HS-27A (cell line): ENCODE measurements around the gene ABO.
"Not testable (repeated sequence)": the region's sequence is repeated elsewhere in the genome, so short reads cannot be mapped to it uniquely, and the experiment has no call there.

Experiments
- DNase-seq: peaks from one replicate; pipeline ENCODE4 v3.0.0-alpha.2; 2012; ENCODE audit warnings: low read depth, missing footprints

ABO gene

DNA sequence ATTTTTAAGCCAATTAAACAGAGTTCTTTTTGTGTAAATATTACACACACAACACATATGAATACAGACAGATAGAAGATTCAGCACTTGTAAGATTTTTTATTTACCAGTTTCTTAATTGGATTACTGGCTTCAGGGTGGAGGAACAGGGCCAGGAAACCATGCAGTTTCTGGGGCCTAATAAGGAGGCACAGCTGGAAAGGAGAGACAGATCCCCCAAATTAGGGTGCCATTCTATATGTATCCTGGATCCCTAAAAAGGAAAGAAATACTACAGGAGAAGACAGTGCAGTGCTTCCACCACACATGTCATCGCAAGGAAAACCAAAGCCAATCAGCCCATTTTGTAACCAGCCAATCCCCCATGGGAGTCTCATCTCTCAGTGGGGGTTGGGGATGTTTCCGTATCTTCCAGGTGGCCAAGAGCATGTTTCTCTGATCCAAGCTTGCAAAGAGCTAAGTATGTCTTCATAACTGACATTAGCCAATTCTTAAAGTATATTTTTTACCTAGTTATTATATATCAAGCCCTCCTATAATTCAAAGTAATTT lies 15.8 kb upstream of the ABO start:
- DNase-seq: no peak

DNA sequence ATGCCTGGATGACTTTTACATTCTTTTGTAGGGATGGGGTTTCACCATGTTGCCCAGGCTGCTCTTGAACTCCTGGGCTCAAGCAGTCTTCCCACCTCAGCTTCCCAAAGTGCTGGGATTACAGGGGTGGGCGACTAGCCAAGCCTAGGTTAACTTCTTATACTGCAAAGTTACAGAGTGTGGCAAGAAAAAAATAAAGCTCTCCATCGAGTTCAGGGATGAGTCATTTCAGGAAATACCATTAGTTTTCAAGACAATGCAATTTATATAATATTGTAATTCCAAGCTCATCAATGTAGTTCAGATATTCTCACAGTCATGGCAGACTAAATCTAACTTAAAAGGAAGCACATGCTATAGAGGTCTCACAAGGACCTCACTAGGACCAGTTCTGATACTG lies 11.5 kb upstream of the ABO start:
- no peak for DNase-seq

DNA sequence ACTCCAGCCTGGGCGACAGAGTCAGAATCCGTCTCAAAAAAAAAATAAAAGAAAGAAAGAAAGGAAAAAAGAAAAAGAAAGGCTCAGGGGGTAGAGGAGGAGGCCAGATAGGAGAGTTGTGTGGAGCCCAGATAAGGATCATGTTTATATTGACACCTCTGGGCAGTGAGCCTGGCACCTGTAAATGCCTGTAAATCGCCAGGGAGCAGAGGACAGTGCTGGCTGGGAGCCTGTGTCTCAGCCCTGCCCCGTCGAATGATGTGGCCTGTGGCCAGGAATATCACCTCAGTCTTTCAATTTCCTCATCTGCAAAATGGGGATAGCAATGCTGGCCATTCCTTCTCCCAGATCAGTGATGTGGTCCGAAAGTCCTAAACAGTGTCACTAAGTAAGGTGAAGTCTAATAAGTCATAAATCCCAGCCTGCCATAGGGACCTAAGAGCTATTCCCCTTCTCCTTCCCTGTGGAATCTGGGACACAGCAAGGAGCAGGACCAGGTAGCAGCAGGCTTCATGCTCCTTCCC lies 10.3 kb upstream of the ABO start:
- DNase-seq: no peak

DNA sequence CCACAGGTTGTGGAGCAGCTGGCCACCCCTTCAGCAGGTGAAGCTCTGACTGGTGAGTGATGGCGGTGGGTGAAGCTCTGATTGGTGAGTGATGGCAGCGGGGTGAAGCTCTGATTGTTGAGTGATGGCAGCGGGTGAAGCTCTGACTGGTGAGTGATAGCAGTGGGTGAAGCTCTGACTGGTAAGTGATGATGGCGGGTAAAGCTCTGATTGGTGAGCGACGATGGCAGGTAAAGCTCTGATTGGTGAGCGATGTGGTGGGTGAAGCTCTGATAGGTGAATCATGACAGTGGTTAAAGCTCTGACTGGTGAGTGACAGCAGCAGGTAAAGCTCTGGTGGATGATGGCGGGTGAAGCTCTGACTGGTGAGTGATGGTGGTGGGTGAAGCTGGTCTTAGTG lies 9.4 kb upstream of the ABO start:
- no peak for DNase-seq

DNA sequence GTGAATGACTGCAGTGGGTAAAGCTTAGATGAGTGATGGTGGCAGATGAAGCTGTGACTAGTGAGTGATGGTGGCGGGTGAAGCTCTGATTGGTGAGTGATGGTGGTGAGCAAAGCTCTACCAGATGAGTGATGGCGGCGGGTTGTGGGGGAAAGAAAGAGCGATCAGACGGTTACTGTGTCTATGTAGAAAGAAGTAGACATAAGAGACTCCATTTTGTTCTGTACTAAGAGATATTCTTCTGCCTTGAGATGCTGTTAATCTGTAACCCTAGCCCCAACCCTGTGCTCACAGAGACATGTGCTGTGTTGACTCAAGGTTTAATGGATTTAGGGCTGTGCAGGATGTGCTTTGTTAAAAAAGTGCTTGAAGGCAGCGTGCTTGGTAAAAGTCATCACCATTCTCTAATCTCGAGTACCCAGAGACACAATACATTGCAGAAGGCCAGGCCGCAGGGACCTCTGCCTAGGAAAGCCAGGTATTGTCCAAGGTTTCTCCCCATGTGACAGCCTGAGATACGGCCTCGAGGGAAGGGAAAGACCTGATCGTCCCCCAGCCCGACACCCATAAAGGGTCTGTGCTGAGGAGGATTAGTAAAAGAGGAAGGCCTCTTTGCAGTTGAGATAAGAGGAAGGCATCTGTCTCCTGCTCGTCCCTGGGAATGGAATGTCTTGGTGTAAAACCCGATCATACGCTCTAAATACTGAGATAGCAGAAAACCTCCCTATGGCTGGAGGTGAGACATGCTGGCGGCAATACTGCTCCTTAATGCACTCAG lies 8.4 kb upstream of the ABO start:
- DNase-seq: not testable (repeated sequence)

DNA sequence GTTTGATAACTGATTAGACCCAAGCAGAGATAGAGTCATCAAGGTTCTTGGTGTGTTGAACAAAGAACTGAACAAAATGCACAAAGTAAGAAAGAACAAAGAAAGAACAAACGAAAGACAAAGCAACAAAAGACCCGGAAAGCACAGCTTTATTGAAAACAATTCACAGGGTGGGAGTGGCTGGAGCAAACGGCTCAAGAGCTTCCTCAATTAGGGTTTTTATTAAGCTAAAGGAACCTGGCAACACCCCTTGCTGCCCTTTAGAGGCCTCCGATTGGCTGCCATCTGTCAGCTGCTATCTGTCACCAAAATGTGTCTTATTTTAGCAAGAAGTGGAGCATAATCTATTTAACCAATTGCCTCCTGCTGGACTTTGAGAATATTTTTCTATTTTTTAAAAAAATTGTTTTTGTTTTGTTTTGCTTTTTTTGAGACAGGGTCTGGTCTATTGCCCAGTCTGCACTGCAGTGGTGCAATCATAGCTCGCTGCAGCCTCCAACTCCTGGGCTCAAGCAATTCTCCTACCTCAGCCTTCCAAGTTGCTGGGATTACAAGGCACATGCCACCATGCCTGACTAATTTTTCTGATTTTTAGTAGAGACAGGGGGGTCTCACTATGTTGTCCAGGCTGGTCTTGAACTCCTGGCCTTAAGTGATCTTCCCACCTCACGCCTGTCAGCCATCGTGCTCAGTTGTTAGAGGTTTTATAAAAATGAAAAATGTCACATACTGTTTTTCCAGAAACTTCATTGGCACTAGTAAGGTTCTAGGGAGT lies 7.7 kb upstream of the ABO start:
- no peak for DNase-seq

DNA sequence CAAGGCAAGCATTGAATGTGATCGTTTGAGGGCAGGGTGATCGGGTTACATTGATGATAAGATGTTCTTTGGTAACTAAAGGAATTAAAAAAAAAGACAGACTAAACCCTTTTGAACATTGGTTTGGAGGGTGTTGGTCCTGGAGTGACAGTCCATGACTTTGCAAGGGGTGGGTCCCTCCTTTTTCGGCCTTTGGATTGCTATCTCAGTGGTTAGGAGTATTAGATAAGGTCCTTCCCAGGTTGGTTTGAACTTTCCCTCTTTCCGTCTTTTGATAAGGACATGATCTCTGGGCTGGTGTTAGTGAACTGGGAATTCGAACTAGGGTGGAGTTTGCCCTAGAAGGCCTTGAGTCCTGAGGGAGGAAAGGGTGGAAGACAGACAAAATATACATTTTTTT lies 5.4 kb upstream of the ABO start:
- no peak for DNase-seq

DNA sequence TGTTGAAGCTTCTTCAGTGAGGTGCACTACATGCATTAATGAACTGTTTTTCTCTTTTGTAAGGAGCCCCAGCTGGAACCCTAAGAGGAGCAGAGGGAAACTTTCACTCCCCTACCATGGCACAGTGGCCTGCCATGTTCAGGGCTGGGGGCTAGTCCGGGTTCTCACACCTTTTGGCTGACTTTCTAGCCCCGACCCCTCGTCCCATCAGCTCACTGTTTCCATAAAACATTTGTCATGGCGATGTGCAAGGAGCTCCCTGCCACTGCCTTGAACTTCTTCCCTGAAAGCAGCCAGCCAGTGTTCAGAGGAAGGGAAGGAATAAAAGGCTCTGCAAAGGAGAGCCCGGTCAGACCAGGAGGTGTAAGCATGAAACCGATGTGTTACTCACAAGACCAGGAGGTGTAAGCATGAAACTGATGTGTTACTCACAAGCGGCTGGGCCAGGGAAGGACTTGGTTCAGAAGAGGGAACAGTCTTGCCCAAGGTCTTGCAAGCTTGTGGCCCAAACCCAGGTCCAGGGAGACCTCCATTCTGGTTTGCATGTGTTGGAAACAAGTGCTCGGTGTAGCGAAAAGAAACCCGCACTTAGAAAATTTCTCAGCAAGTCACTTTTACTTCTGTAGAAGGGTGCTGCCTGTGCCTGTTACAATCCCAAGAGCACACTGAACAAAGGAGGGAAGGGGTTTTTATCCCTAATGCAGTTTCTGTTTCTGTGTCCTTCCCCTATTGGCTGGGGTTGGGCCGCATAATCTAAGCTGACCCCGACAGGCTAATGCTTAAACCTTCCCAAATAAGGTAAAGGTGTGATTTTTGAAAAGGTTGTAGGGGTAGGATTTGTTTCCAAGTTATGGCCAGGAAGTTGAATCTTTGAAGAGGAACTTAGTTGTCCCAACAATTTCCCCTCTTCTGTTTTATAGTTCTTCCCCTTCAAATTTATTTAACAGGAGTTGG lies 3.4 kb upstream of the ABO start:
- no peak for DNase-seq

DNA sequence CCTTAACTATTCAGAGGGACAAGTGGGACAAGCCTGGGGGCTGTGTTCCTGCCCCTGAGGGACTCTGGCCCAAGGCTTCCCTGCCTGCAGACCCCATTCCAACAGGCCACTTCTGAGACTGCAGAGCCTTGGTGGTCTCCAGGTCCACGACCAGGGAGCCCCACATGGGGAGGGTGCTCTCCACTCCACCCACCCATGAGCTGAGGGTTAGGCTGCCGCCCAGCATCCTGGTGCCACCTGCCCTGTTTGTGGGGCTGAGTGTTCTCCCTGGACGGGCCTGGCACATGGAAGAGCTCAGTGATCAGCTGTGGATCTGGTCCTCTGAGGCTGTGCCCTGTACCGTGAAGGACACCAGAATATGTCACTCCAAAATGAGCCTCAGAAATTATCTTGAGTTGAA lies 2.5 kb upstream of the ABO start:
- no peak for DNase-seq

DNA sequence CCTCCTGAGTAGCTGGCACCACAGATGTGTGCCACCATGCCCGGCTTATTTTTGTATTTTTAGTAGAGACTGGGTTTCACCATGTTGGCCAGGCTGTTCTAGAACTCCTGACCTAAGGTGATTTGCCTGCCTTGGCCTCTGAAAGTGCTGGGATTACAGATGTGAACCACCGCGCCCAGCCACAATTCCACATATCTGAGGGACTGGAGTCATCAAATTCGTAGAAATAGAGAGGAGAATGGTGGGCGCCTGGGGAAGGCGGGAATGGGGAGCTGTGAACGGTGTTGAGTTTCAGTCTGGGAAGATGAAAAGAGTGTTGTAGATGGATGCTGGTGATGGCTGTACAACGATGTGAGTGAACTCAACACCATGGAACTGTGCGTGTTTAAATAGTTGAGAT lies 1.9 kb upstream of the ABO start:
- no peak for DNase-seq

DNA sequence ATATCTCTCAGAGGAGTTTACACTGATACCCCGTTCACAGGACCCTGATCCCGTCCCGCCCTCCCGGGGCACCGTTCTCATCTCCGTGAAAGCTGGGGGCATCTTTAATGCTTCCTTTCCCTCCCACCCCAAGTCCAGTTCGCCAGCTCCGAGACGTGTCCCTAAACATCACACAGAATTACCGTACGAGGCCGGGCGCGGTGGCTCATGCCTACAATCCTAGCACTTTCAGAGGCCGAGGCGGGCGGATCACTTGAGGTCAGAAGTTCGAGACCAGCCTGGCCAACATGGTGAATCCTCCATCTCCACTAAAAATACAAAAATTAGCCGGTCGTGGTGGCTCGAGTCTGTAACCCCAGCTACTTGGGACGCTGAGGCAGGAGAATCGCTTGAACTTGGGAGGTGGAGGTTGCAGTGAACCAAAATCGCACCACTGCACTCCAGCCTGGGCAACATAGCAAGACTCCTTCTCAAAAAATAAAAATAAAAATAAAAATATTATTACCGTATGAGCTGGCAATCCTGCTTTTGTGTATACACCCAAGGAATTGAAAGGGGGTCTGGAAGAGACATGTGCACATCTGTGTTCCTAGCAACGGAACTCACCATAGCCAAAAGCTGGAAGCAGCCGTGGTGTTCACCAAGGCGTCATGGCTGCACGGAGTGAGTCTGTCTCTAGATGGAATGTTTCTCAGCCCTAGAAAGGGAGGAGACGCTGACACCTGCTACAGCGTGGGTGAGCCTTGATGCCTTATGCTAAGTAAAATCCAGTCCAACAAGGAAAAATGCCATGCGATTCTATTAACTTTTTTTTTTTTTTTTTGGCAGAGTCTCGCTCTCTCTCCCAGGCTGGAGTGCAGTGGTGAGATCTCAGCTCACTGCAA lies 1.2 kb upstream of the ABO start:
- DNase-seq: no peak

DNA sequence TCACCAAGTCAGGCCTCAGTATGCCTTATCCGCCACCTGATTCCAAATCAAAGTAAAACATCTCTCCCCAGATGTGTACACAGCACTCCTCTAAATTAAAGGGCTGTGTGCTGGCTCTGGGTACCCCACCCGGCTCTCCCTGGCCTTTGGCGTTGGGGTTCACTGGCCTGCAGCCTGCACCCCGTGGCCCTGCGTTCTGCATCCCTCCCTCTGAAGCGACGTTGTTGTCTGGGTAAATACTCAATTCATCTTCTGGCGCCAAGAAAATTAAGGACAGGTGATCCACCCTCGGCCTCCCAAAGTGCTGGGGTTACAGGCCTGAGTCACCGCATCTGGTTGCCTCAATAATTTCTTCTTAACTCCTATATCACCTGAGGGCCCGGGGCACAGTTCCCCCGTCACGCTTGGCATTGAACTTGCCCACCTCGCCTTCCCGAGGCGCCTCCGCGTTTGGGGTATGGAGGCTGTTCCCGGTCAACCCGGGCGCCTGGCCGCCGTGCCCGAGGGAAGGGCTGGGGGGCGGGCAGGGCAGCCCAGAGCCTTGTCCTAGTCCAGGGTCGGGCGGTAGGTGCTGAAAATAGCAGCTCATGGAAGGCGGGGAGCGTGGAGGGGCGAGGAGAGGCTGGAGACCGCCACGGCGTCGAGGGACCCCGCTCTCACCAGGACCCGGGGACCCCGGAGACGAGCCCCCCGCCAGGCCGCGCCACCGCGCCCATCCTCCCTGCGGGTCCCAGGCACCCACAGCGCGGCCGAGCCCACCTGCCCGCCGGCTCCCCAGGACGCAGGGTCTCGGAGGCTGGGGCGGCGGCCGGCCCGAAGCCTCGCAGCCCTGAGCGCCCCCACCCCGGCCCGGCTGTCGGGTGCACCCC lies 531 bp downstream of the ABO start:
- DNase-seq: no peak

DNA sequence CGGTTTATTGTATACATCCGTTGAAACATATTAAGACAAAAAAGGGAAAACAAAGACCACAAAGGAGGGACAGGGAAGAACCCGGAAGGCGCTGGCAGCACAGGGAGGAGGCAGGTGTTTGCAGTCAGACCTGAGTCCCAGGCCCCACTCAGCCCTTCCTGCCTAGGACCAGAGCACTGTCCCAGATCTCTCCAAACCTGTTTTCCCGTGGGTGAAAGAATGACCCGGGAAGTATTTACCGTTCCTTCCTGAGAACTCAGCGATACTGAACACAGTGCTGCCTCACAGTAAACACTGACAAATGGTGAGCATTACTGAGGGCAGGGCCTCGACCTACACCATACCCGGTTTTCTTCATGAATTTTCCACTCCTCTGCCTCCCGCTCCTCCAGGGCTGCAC lies 1.2 kb downstream of the ABO start:
- DNase-seq: no peak

DNA sequence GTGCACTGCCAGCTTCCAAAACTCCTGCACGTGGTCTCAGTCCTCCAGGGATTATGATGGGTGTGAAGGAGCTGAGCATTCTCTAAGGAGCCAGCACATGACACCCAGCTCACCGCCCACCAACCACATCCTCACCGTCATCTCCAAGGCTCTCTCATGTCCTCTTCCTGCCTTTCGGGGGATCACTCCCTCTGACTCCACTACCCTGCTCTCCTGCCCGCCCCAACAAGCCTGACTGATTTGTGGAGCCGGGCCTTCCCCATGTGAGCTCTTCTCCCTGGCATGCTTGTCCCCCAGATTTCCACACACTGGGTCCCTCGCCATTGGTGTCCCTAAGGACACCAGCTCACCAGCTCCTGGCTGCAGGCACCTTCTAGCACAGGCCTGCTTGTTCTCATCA lies 1.9 kb downstream of the ABO start:
- DNase-seq: no peak

DNA sequence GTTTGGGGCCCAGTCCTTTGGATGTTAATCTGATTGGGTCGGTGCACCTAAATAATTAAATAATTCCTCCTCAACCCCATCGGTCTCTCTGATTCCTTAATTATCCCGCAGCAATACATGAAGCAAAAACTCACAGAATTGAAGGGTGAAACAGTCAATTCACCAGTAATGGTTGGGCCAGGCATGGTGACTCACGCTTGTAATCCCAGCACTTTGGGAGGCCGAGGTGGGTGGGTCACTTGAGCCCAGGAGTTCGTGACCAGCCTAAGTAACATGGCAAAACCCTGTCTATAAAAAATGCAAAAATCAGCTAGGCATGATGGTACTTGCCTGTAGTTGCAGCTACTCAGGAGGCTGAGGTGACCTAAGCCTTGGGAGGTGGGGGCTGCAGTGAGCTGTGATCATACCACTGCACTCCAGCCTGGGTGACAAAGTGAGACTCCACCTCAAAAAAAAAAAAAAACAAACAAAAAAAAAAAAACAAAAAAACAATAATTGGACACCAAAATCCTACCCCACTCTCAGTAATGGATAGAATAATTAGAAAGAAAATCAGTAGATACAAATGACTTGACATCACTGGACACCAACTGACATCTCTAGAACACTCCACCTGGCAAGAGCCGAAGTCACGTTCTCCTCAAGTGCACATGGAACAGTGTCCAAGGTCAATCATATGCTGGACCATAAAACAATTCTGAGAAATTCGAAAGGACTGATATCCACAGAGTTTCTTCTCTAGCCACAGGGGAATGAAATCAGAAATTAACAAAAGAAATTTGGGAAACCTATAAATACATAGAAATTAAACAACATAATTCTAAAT lies 5.3 kb downstream of the ABO start:
- no peak for DNase-seq

DNA sequence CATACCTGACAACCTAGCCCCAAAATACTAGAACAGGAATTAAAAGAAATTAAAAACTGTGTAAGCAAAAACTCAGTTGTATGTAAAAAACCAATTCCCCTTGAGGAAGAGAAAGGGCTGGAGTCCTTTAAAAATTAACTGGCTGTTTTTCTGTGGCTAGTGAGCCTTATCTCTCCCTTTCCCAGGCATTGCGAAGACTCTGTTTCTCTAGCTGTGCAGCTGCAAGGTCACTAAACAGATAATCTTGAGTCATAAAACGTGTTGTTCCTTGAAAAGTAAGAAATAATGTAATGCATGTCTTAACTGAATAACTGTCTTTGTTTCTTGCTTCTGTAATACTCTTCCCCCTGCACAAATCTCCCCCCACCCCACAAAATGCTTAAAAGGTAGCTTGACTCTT lies 5.9 kb downstream of the ABO start:
- not testable (repeated sequence) for DNase-seq

DNA sequence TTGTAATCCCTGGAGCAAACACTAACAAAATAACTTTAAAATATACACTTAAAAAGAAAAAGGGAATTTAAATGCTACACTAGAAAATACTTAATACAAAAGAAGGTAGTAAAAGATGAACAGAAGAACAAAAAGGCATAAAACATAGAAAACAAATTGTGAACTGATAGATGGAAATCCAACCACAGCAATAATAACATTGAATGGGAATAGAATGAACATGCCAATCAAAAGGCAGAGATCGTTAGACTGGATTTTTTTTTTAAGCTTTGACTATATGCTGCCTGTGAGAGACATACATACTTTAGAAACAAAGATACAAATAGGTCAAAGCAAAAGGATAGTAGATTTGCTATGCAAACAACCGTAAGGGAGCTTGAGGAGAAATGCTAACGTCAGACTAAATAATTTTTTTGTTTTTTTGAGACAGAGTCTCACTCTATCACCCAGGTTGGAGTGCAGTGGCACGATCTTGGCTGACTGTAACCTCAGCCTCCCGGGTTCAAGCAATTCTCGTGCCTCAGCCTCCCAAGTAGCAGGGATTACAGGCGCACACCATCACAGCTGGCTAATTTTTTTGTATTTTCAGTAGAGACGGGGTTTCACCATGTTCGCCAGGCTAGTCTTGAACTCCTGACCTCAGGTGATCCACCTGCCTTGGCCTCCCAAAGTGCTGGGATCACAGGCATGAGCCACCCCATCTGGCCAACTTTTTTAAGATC lies 6.5 kb downstream of the ABO start:
- no peak for DNase-seq

DNA sequence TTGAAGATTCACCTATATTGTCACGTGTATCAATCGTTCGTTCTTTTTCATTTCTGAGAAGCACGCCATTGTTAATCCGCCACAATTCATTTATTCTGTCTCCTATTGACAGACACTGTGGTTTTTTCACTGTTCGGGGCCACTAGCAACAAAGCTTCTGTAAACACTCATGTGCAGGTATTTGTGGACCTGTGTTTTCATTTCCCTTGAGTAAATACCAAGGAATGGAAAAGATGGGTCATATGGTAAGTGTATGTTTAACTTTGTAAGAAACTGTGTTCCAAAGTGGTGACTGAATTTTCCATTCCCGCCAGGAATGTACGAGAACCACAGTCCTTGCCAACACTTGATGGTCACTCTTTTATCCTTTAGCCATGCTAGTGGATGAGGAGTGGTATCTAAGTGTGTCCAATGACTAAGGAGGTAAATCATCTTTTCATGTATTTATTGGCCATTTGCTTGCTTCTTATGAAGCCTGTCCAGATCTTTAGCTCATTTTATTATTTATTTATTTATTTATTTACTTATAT lies 10.7 kb downstream of the ABO start:
- DNase-seq: no peak
